Measurements from ENCODE around the gene CAV3. TPM values are rescaled to one million over a fixed set of nuclear protein-coding genes. Genes with fewer than 3 reads are reported as not detected.

Gene CAV3
- total RNA-seq, 1 experiment from 2014 or later = not detected

- Mint-ChIP-seq H3K27me3 (ENCODE audit: insufficient read depth, unreplicated experiment) (peaks cover 2% of the 10 kb centered on the region), H3K9me3 (ENCODE audit: unreplicated experiment) (no peaks in the 10 kb centered on the region), H3K4me1 (ENCODE audit: low read depth, unreplicated experiment) (no peaks in the 10 kb centered on the region), H3K27ac (ENCODE audit: unreplicated experiment) (no peak overlapping the region), H3K4me3 (ENCODE audit: unreplicated experiment) (no peak overlapping the region), H3K36me3 (ENCODE audit: insufficient read depth, unreplicated experiment) (no peaks in the 10 kb centered on the region)
- CTCF ChIA-PET = no interaction called here
- no peaks in the 10 kb centered on the region for H3K27me3 ChIP-seq (replicated peaks; ENCODE audit: control insufficient read depth, insufficient read depth, low read length)
- no peaks in the 10 kb centered on the region for H3K9me3 ChIP-seq
- no peaks in the 10 kb centered on the region for H3K4me1 ChIP-seq
- TF ChIP-seq, protein P1, sequence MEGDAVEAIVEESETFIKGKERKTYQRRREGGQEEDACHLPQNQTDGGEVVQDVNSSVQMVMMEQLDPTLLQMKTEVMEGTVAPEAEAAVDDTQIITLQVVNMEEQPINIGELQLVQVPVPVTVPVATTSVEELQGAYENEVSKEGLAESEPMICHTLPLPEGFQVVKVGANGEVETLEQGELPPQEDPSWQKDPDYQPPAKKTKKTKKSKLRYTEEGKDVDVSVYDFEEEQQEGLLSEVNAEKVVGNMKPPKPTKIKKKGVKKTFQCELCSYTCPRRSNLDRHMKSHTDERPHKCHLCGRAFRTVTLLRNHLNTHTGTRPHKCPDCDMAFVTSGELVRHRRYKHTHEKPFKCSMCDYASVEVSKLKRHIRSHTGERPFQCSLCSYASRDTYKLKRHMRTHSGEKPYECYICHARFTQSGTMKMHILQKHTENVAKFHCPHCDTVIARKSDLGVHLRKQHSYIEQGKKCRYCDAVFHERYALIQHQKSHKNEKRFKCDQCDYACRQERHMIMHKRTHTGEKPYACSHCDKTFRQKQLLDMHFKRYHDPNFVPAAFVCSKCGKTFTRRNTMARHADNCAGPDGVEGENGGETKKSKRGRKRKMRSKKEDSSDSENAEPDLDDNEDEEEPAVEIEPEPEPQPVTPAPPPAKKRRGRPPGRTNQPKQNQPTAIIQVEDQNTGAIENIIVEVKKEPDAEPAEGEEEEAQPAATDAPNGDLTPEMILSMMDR (IDR thresholded peaks at IDR 0.05; ENCODE audit: insufficient read depth in 1 of 2, low read depth in 1 of 2, low read length in 1 of 2, severe bottlenecking in 1 of 2, unreplicated experiment in 1 of 2) = no peak
- BruUV-seq (replicated peaks) = no TSS peak
- intact Hi-C loops (cut with micrococcal nuclease; ENCODE audit: unreplicated experiment) = no loop called here
- no peak for DNase-seq
- no peak overlapping the region for H3K4me3 ChIP-seq (ENCODE audit: low read depth, low read length)
- no peaks in the 10 kb centered on the region for H3K36me3 ChIP-seq (ENCODE audit: control insufficient read depth, insufficient read depth, low read length)
- POLR2A ChIA-PET = no interaction called here
These were observed 41.6 kb downstream of the CAV3 start for GRCh38 chr3:8775181-8775580.

- no peaks in the 10 kb centered on the region for H3K4me1 Mint-ChIP-seq (ENCODE audit: low read depth, unreplicated experiment)
- H3K27me3 Mint-ChIP-seq (ENCODE audit: insufficient read depth, unreplicated experiment) = peaks cover 2% of the 10 kb centered on the region
- no TSS peak for BruUV-seq (replicated peaks)
- H3K9me3 Mint-ChIP-seq (ENCODE audit: unreplicated experiment) = no peaks in the 10 kb centered on the region
- H3K4me3 ChIP-seq (ENCODE audit: low read depth, low read length) = no peak overlapping the region
- no peaks in the 10 kb centered on the region for H3K9me3 ChIP-seq
- no peaks in the 10 kb centered on the region for H3K36me3 ChIP-seq (ENCODE audit: control insufficient read depth, insufficient read depth, low read length)
- POLR2A ChIA-PET = no interaction called here
- H3K4me3 Mint-ChIP-seq (ENCODE audit: unreplicated experiment) = no peak overlapping the region
- H3K4me1 ChIP-seq = no peaks in the 10 kb centered on the region
- TF ChIP-seq, protein P1 (IDR thresholded peaks at IDR 0.05; ENCODE audit: insufficient read depth in 1 of 2, low read depth in 1 of 2, low read length in 1 of 2, severe bottlenecking in 1 of 2, unreplicated experiment in 1 of 2) = no peak
- no peak overlapping the region for H3K27ac Mint-ChIP-seq (ENCODE audit: unreplicated experiment)
- H3K27me3 ChIP-seq (replicated peaks; ENCODE audit: control insufficient read depth, insufficient read depth, low read length) = no peaks in the 10 kb centered on the region
- no peak for DNase-seq
- CTCF ChIA-PET = no interaction called here
- H3K36me3 Mint-ChIP-seq (ENCODE audit: insufficient read depth, unreplicated experiment) = no peaks in the 10 kb centered on the region
- intact Hi-C loops (cut with micrococcal nuclease; ENCODE audit: unreplicated experiment) = no loop called here
These were observed 42.0 kb downstream of the CAV3 start for GRCh38 chr3:8775602-8776001.

DNA sequence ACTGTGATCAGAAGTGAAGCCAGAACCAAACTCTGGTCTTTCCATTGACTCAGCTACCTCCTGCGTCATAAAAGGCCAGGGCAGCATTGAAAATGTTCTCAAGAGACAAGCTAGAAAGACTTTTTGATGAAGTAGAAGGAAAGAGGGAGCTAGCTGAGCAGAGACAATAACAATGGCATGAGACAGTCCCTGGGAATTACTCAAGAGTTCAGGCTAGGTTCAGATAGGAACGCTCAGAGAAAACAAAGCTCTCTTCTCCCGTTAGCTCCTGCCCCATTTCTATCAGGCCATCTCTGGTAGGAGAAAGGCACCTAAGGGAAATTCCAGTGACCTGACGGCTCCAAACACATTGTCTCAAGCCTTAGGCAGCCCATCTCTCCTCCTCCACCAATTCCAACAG is 42.8 kb downstream of the CAV3 start:
- Mint-ChIP-seq H3K27me3 (ENCODE audit: insufficient read depth, unreplicated experiment) (peaks cover 2% of the 10 kb centered on the region), H3K27ac (ENCODE audit: unreplicated experiment) (no peak overlapping the region), H3K4me1 (ENCODE audit: low read depth, unreplicated experiment) (no peaks in the 10 kb centered on the region), H3K4me3 (ENCODE audit: unreplicated experiment) (no peak overlapping the region), H3K9me3 (ENCODE audit: unreplicated experiment) (no peaks in the 10 kb centered on the region), H3K36me3 (ENCODE audit: insufficient read depth, unreplicated experiment) (no peaks in the 10 kb centered on the region)
- Histone ChIP-seq H3K36me3 (ENCODE audit: control insufficient read depth, insufficient read depth, low read length) (no peaks in the 10 kb centered on the region), H3K4me3 (ENCODE audit: low read depth, low read length) (no peak overlapping the region), H3K4me1 (no peaks in the 10 kb centered on the region), H3K27me3 (replicated peaks; ENCODE audit: control insufficient read depth, insufficient read depth, low read length) (no peaks in the 10 kb centered on the region), H3K9me3 (no peaks in the 10 kb centered on the region)
- POLR2A ChIA-PET = no interaction called here
- TF ChIP-seq, protein P1 (IDR thresholded peaks at IDR 0.05; ENCODE audit: insufficient read depth in 1 of 2, low read depth in 1 of 2, low read length in 1 of 2, severe bottlenecking in 1 of 2, unreplicated experiment in 1 of 2) = no peak
- CTCF ChIA-PET = no interaction called here
- DNase-seq = no peak
- no TSS peak for BruUV-seq (replicated peaks)
- intact Hi-C loops (cut with micrococcal nuclease; ENCODE audit: unreplicated experiment) = no loop called here

All from Caco-2 (cell line).